HEK293 (cell line): ENCODE measurements around the gene CDH18.

Experiments
- CTCF ChIP-seq: fragments of 450-650 bp; formaldehyde crosslinking; IDR thresholded peaks from 2 replicates; pipeline ENCODE4 v1.5.1; 2016; ENCODE audit warnings: missing biosample characterization, missing genetic modification characterization
- MYNN ChIP-seq: fragments of 450-650 bp; formaldehyde crosslinking; IDR thresholded peaks from 2 replicates; pipeline ENCODE4 v1.5.1; 2016; ENCODE audit warnings: missing biosample characterization, missing genetic modification characterization, borderline replicate concordance
- SP2 ChIP-seq: fragments of 450-650 bp; formaldehyde crosslinking; IDR thresholded peaks from 2 replicates; pipeline ENCODE4 v1.5.1; 2016; ENCODE audit warnings: missing biosample characterization, missing genetic modification characterization
- TCF7L2 ChIP-seq: IDR thresholded peaks from 2 replicates; pipeline ENCODE4 v1.6.1; 2011; ENCODE audit warnings: low read depth, mild to moderate bottlenecking, inconsistent platforms, low read length, moderate library complexity, borderline replicate concordance
- ZNF175 ChIP-seq: fragments of 450-650 bp; formaldehyde crosslinking; IDR thresholded peaks from 2 replicates; pipeline ENCODE4 v1.5.1; 2016; ENCODE audit warnings: missing biosample characterization, missing genetic modification characterization
- ZNF184 ChIP-seq: fragments of 450-650 bp; IDR thresholded peaks from 2 replicates; pipeline ENCODE4 v1.5.1; 2018; ENCODE audit warnings: missing biosample characterization, mild to moderate bottlenecking, missing genetic modification characterization
- ZNF335 ChIP-seq: fragments of 450-650 bp; formaldehyde crosslinking; conservative IDR thresholded peaks from 2 replicates; pipeline ENCODE4 v1.5.1; 2016; ENCODE audit warnings: missing biosample characterization, missing genetic modification characterization
- ZNF560 ChIP-seq: fragments of 450-650 bp; formaldehyde crosslinking; IDR thresholded peaks from 2 replicates; pipeline ENCODE4 v1.5.1; 2017; ENCODE audit warnings: missing biosample characterization, missing genetic modification characterization, borderline replicate concordance
- ZNF658 ChIP-seq: fragments of 450-650 bp; formaldehyde crosslinking; IDR thresholded peaks from 2 replicates; pipeline ENCODE4; 2016; ENCODE audit warnings: missing biosample characterization, missing genetic modification characterization
- ZSCAN16 ChIP-seq: fragments of 450-650 bp; formaldehyde crosslinking; IDR thresholded peaks from 2 replicates; pipeline ENCODE4 v1.5.1; 2016; ENCODE audit warnings: missing biosample characterization, missing genetic modification characterization

DNA sequence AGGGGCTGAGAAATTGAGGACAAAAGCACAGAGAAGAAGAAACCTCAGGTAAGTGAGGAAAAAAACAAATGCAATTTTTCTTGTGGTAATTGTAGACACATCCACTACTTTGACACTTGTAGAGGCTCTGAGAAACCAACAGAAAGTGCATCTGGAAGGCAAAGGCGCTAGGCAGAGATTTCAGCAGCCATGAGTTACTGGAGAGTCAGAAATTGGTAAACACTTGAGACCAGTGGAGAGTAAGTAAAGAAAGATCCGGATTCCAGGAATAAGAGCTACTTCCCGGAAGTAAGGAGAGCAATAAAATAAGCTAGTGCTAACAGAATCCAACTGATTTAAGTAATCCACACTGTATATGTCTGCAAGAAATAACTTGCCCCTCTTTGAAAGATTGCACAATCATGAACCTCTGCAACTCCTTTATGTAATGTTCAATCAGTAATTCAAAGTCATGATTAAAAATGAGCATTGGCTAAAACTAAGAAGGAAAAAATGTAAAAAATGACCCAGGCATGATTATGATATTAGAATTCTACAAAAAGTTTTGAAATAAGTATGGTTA is 382.1 kb downstream of the CDH18 start:
- no peak for TF ChIP-seq ZNF335
- TF ChIP-seq CTCF, result no peak
- no peak for TF ChIP-seq MYNN (tag by site-specific recombination)
- TF ChIP-seq ZSCAN16 (tag by site-specific recombination), result no peak
- no peak for TF ChIP-seq ZNF560 (tag by site-specific recombination)
- no peak for TF ChIP-seq ZNF175
- TF ChIP-seq ZNF658 (tag by site-specific recombination), result no peak
- TF ChIP-seq ZNF184, result no peak
- TF ChIP-seq SP2, result no peak
- no peak for TF ChIP-seq TCF7L2
